Endothelial cell of umbilical vein (primary cell): Measurements from ENCODE around the gene ZNF276. TPM values are rescaled to one million over a fixed set of nuclear protein-coding genes. Genes with fewer than 3 reads are reported as not detected.

Source experiments
- BruUV-seq: library from RNA; stranded (reverse); fragments of 400-500 nt; replicated peaks from 2 replicates; lab custom pipeline; 2021; lab: Mats Ljungman, UMichigan
- CTCF ChIA-PET: fragments of 300-600, 350-600 bp; sonication (Branson Sonifier 250); formaldehyde crosslinking; loops from one replicate; lab custom pipeline; 2021; ENCODE audit warnings: antibody characterized with exemption, inconsistent platforms; lab: Charles Lee
- POLR2A ChIA-PET: fragments of 300-600, 350-600 bp; sonication (Branson Sonifier 250); formaldehyde crosslinking; loops from one replicate; lab custom pipeline; 2021; ENCODE audit warnings: antibody characterized with exemption, inconsistent platforms; lab: Charles Lee
- DNase-seq: peaks from one replicate; pipeline ENCODE4 v3.0.0-alpha.2; 2011; ENCODE audit warnings: low read depth, low spot score
- FAIRE-seq: peaks from 2 replicates; lab custom pipeline; 2011; peaks lifted over from hg19 to GRCh38; lab: Jason Lieb, UNC
- H2AFZ ChIP-seq: 2 replicates; pipeline ENCODE4 v1.6.0; 2012; ENCODE audit warnings: low read depth, low read length, control low read depth, inconsistent platforms
- H3K27ac ChIP-seq: 2 replicates; pipeline ENCODE4 v1.5.1; 2011; ENCODE audit warnings: low read depth, mild to moderate bottlenecking, control low read depth, low read length, moderate library complexity; ENCODE audit not compliant: insufficient read depth
- H3K27me3 ChIP-seq, 2 experiments: 2 replicates each; pipeline versions ENCODE4 v1.6.0 to v1.6.1; 2011; ENCODE audit warnings: low read length in 2 of 2, mixed read lengths in 1 of 2; ENCODE audit not compliant: control insufficient read depth in 2 of 2, insufficient read depth in 2 of 2
- H3K36me3 ChIP-seq, 2 experiments: 2 replicates in 1 of 2; 3 replicates in 1 of 2; pipeline ENCODE4 v1.5.1; 2011; ENCODE audit warnings: low read length in 2 of 2, mild to moderate bottlenecking in 1 of 2, moderate library complexity in 1 of 2; ENCODE audit not compliant: control insufficient read depth in 2 of 2, insufficient read depth in 2 of 2; ENCODE audit errors: extremely low read depth in 1 of 2
- H3K4me1 ChIP-seq: 3 replicates; pipeline ENCODE4 v1.5.1; 2011; ENCODE audit warnings: mild to moderate bottlenecking, low read length; ENCODE audit not compliant: control insufficient read depth, insufficient read depth; ENCODE audit errors: extremely low read depth
- H3K4me2 ChIP-seq: 2 replicates; pipeline ENCODE4 v1.6.1; 2011; ENCODE audit warnings: low read length, control low read depth, mixed read lengths; ENCODE audit not compliant: insufficient read depth
- H3K4me3 ChIP-seq, 3 experiments: fragments of 200-600 bp in 1 of 3; sonication (generic), shearing (Covaris generic) in 1 of 3; replicated peaks in 1 of 3; 2 replicates each; pipeline ENCODE4 v1.5.1; 2011 to 2016; ENCODE audit warnings: control low read depth in 3 of 3, low read length in 3 of 3, mild to moderate bottlenecking in 2 of 3, inconsistent platforms in 1 of 3, low read depth in 1 of 3, moderate library complexity in 1 of 3; ENCODE audit not compliant: insufficient read depth in 1 of 3
- H3K79me2 ChIP-seq: 2 replicates; pipeline ENCODE4 v1.6.0; 2012; ENCODE audit warnings: low read length, inconsistent platforms; ENCODE audit not compliant: control insufficient read depth, insufficient read depth
- H3K9ac ChIP-seq: replicated peaks from 2 replicates; pipeline ENCODE3; 2011; ENCODE audit warnings: low read length, control low read depth; ENCODE audit not compliant: insufficient read depth; ENCODE audit errors: extremely low read depth
- H3K9me1 ChIP-seq: replicated peaks from 3 replicates; pipeline ENCODE4 v1.6.0; 2011; ENCODE audit warnings: mild to moderate bottlenecking, low read length; ENCODE audit not compliant: control insufficient read depth, insufficient read depth; ENCODE audit errors: extremely low read depth
- H3K9me3 ChIP-seq: replicated peaks from 2 replicates; pipeline ENCODE4 v1.5.1; 2012; ENCODE audit warnings: low read length, inconsistent platforms; ENCODE audit not compliant: control insufficient read depth, insufficient read depth
- H4K20me1 ChIP-seq: replicated peaks from 2 replicates; pipeline ENCODE3; 2011; ENCODE audit warnings: mild to moderate bottlenecking, low read length; ENCODE audit not compliant: control insufficient read depth, insufficient read depth; ENCODE audit errors: extremely low read depth
- EZH2 ChIP-seq: IDR thresholded peaks from 2 replicates; pipeline ENCODE4 v1.6.1; 2012; ENCODE audit warnings: borderline replicate concordance, low read depth, mild to moderate bottlenecking, moderate library complexity, low read length, inconsistent platforms; ENCODE audit not compliant: severe bottlenecking
- FOS ChIP-seq: IDR thresholded peaks from 2 replicates; pipeline ENCODE4 v1.6.1; 2011; ENCODE audit warnings: mild to moderate bottlenecking, low read length, moderate library complexity, borderline replicate concordance; ENCODE audit not compliant: insufficient read depth
- GATA2 ChIP-seq: IDR thresholded peaks from 2 replicates; pipeline ENCODE4 v1.7.0; 2011; ENCODE audit warnings: low read depth, mild to moderate bottlenecking, moderate library complexity, mixed read lengths, low read length; ENCODE audit not compliant: insufficient read length, insufficient read depth
- JUN ChIP-seq: IDR thresholded peaks from 2 replicates; pipeline ENCODE4 v1.6.1; 2011; ENCODE audit warnings: borderline replicate concordance, low read depth; ENCODE audit not compliant: insufficient read length, insufficient read depth
- MYC ChIP-seq: IDR thresholded peaks from one replicate; pipeline ENCODE4 v1.6.1; 2011; ENCODE audit warnings: mild to moderate bottlenecking, low read depth, low read length
- POLR2A ChIP-seq: IDR thresholded peaks from 2 replicates; pipeline ENCODE4 v1.6.1; 2012; ENCODE audit warnings: low read depth, mild to moderate bottlenecking, control low read depth, low read length
- POLR2AphosphoS5 ChIP-seq: IDR thresholded peaks from 2 replicates; pipeline ENCODE4 v1.6.1; 2012; ENCODE audit warnings: low read depth, mild to moderate bottlenecking, control low read depth, low read length, moderate library complexity; ENCODE audit not compliant: insufficient read depth
- dilution Hi-C: fragments of 300-500 bp; cut with MboI; formaldehyde crosslinking; loops from one replicate; pipeline ENCODE4 v1.15.0; 2019; ENCODE audit warnings: low sequenced_read_pairs; ENCODE audit not compliant: extremely low pct_ligation_motif_present
- intact Hi-C: fragments of 100-400 bp; cut with micrococcal nuclease; formaldehyde crosslinking; loops from one replicate; pipeline ENCODE4 v1.10.0; 2022
- polyA plus RNA-seq, 4 experiments: library from polyadenylated mRNA; depleted of rRNA in 3 of 4; stranded (reverse) in 3 of 4; unstranded in 1 of 4; fragments of >200 nt; gene quantifications; 2 replicates each; pipeline versions ENCODE4 v1.2.1 to v1.2.3, GENCODE V29; 2011 to 2012; ENCODE audit warnings: missing spikeins in 1 of 4
- total RNA-seq: library from RNA; stranded (reverse); gene quantifications from 2 replicates; pipeline ENCODE4 v1.2.3, GENCODE V29; 2021
- TF ChIP-seq, protein P1 (sequence below): IDR thresholded peaks from 2 replicates; pipeline ENCODE4 v1.6.1; 2011; ENCODE audit not compliant: insufficient read depth, insufficient read length
- TF ChIP-seq, protein P2 (sequence below), 2 donors: IDR thresholded peaks; 1 replicate in 1 of 2; 2 replicates in 1 of 2; pipeline ENCODE4 v1.5.1; 2011; ENCODE audit warnings: low read length in 2 of 2, mild to moderate bottlenecking in 2 of 2, moderate library complexity in 2 of 2, control low read depth in 1 of 2, inconsistent platforms in 1 of 2, low read depth in 1 of 2; ENCODE audit not compliant: insufficient read depth in 1 of 2; ENCODE audit errors: extremely low read depth in 1 of 2

ZNF276 gene
- total and polyA plus RNA-seq, 2 donors (not counting 3 experiments of a cell fraction or from before 2014, with no cell fraction given) = 36.6 to 40.0 TPM

- no peak overlapping the region for H3K27ac ChIP-seq
- no peak overlapping the region for H3K4me3 ChIP-seq
- H3K9me1 ChIP-seq = no peaks in the 10 kb centered on the region
- no peaks in the 10 kb centered on the region for H4K20me1 ChIP-seq
- TF ChIP-seq, protein P1, sequence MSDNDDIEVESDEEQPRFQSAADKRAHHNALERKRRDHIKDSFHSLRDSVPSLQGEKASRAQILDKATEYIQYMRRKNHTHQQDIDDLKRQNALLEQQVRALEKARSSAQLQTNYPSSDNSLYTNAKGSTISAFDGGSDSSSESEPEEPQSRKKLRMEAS = no peak
- TF ChIP-seq, protein P2, sequence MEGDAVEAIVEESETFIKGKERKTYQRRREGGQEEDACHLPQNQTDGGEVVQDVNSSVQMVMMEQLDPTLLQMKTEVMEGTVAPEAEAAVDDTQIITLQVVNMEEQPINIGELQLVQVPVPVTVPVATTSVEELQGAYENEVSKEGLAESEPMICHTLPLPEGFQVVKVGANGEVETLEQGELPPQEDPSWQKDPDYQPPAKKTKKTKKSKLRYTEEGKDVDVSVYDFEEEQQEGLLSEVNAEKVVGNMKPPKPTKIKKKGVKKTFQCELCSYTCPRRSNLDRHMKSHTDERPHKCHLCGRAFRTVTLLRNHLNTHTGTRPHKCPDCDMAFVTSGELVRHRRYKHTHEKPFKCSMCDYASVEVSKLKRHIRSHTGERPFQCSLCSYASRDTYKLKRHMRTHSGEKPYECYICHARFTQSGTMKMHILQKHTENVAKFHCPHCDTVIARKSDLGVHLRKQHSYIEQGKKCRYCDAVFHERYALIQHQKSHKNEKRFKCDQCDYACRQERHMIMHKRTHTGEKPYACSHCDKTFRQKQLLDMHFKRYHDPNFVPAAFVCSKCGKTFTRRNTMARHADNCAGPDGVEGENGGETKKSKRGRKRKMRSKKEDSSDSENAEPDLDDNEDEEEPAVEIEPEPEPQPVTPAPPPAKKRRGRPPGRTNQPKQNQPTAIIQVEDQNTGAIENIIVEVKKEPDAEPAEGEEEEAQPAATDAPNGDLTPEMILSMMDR (IDR thresholded peaks at IDR 0.05; ENCODE audit: extremely low read depth in 1 of 2, insufficient read depth in 1 of 2, low read depth in 1 of 2, low read length in 2 of 2) = no peak
- TF ChIP-seq POLR2A = no peak
- no peak for TF ChIP-seq MYC
- TF ChIP-seq EZH2 = no peak
- no peak for TF ChIP-seq JUN
- no peak for TF ChIP-seq FOS
- no peak for TF ChIP-seq GATA2
- TF ChIP-seq POLR2AphosphoS5 = no peak
- no TSS peak for BruUV-seq
- intact Hi-C loops (loop anchor here (10.0 kb wide), 1 partner anchor 153 kb away; the partner anchor contains the start of gene CPNE7), dilution Hi-C loops (no loop called here)
- peaks cover 16% of the 10 kb centered on the region for H3K4me1 ChIP-seq
- ChIA-PET POLR2A (no interaction called here), CTCF (interaction anchor here (1.8 kb wide), 1 partner anchor 22 kb away, joined by 8 read pairs; no protein-coding TSS in a partner anchor)
- H2AFZ ChIP-seq = no peak overlapping the region
- H3K79me2 ChIP-seq = peaks cover 32% of the 10 kb centered on the region
- no peaks in the 10 kb centered on the region for H3K27me3 ChIP-seq
- H3K4me2 ChIP-seq = no peak overlapping the region
- FAIRE-seq (no peak), DNase-seq (no peak)
- H3K9ac ChIP-seq = no peak overlapping the region
- no peaks in the 10 kb centered on the region for H3K9me3 ChIP-seq
- peaks cover 8 to 42% of the 10 kb centered on the region in 2 experiments for H3K36me3 ChIP-seq
These were observed 6.2 kb downstream of the ZNF276 start for GRCh38 chr16:89727406-89728120.
